Right atrium auricular region (tissue), 2 donors: Measurements from ENCODE around the gene DNMBP. TPM values are rescaled to one million over a fixed set of nuclear protein-coding genes. Genes with fewer than 3 reads are reported as not detected.

Source experiments
- DNase-seq: peaks from one replicate; pipeline ENCODE4 v3.0.0-alpha.2; 2019; ENCODE audit warnings: low spot score
- H3K27ac ChIP-seq, 2 donors: fragments of 200-600 bp; sonication (generic); 1 replicate in 1 of 2; 2 replicates in 1 of 2; pipeline ENCODE4 v1.5.1; 2016 to 2019
- H3K27me3 ChIP-seq, 2 donors: fragments of 200-600 bp; sonication (generic); one replicate each; pipeline versions ENCODE4 v1.5.1 to v1.6.0; 2017 to 2019
- H3K36me3 ChIP-seq: fragments of 200-600 bp; sonication (generic); one replicate; pipeline ENCODE4 v1.5.1; 2016
- H3K4me1 ChIP-seq, 2 donors: fragments of 200-600 bp; sonication (generic); one replicate each; pipeline versions ENCODE4 v1.5.1 to v1.6.0; 2017 to 2019
- H3K4me3 ChIP-seq, 2 donors: fragments of 200-600 bp; sonication (generic); 1 replicate in 1 of 2; 2 replicates in 1 of 2; pipeline ENCODE4 v1.5.1; 2017 to 2019; ENCODE audit warnings: mild to moderate bottlenecking in 1 of 2, moderate library complexity in 1 of 2
- H3K9me3 ChIP-seq, 2 donors: fragments of 200-600 bp; sonication (generic); one replicate each; pipeline ENCODE4 v1.5.1; 2019
- CTCF ChIP-seq, 2 donors: fragments of 200-600 bp; sonication (generic); IDR thresholded peaks; one replicate each; pipeline ENCODE4 v1.5.1; 2019; ENCODE audit warnings: antibody characterized with exemption in 2 of 2
- total RNA-seq, 2 donors: library from RNA; depleted of rRNA; stranded (reverse); fragments of >200 nt; gene quantifications; one replicate each; pipeline ENCODE4 v1.1.0, GENCODE V29; 2016

The DNMBP gene
- total RNA-seq, 2 donors from 2014 or later: 5.8 to 8.2 TPM

DNA sequence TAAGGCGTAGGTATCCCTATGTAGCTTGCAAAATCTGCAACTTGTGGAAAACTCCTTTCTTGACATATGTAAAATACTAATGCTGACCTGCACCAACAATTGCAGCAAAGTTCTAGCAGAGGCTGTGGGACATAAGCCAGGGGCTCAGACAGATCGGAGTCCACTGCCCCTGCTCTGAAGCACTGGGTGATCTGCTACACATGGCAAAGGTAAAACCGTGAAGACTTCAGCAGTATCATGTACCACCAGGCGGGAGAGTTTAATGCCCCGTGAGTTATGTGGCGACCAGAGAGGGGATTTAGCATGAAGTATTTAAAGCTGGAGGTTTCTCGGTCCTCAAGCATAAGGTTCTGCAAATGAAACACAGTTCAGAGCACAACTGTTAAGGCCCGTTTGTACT, 150.9 kb downstream of the DNMBP start:
- no peak for TF ChIP-seq CTCF (IDR thresholded peaks at IDR 0.05)
- Histone ChIP-seq H3K36me3 (no peaks in the 10 kb centered on the region), H3K27me3 (no peaks in the 10 kb centered on the region), H3K27ac (no peak overlapping the region), H3K4me1 (no peaks in the 10 kb centered on the region), H3K4me3 (no peak overlapping the region), H3K9me3 (no peaks in the 10 kb centered on the region)
- DNase-seq: no peak

GRCh38 chr10:99855479-99856071, 154.2 kb downstream of the DNMBP start:
- Histone ChIP-seq H3K9me3 (no peaks in the 10 kb centered on the region), H3K27me3 (no peaks in the 10 kb centered on the region), H3K27ac (no peak overlapping the region), H3K36me3 (no peaks in the 10 kb centered on the region), H3K4me3 (no peak overlapping the region), H3K4me1 (no peaks in the 10 kb centered on the region)
- TF ChIP-seq CTCF (IDR thresholded peaks at IDR 0.05): no peak
- DNase-seq: no peak

DNA sequence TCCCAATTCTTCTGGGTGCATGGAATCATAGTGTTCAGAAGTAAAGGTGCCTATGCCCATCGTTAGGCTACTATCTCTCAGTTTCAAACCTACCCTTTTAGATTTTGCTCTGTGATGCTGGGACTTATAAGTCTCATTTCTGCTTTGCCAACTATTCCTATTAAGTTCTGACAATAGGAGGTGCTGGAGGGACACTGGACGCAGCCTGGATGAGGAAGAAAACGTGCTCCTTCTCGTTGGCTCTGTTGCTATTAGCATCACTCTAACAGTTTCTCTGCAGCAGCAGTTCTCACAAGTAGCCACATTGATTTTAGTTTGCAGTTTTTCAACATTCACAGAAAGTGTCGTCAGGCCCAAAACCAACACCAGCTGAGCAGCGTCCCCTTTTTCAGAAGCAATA, 154.9 kb downstream of the DNMBP start:
- peak; percentile 63 for DNase-seq
- no peak overlapping the region for H3K4me3 ChIP-seq
- no peaks in the 10 kb centered on the region for H3K9me3 ChIP-seq
- H3K27ac ChIP-seq: no peak overlapping the region
- peak in 1 of 2 donors; percentile 59 for TF ChIP-seq CTCF (IDR thresholded peaks at IDR 0.05)
- H3K36me3 ChIP-seq: no peaks in the 10 kb centered on the region
- H3K27me3 ChIP-seq: no peaks in the 10 kb centered on the region
- no peaks in the 10 kb centered on the region for H3K4me1 ChIP-seq

GRCh38 chr10:99853655-99854054, 156.1 kb downstream of the DNMBP start:
- H3K4me3 ChIP-seq: no peak overlapping the region
- no peak for TF ChIP-seq CTCF (IDR thresholded peaks at IDR 0.05)
- no peak overlapping the region for H3K27ac ChIP-seq
- DNase-seq: no peak
- no peaks in the 10 kb centered on the region for H3K27me3 ChIP-seq
- no peaks in the 10 kb centered on the region for H3K9me3 ChIP-seq
- no peaks in the 10 kb centered on the region for H3K4me1 ChIP-seq
- H3K36me3 ChIP-seq: no peaks in the 10 kb centered on the region

GRCh38 chr10:99852481-99853213, 157.1 kb downstream of the DNMBP start:
- TF ChIP-seq CTCF (IDR thresholded peaks at IDR 0.05): no peak
- no peaks in the 10 kb centered on the region for H3K27me3 ChIP-seq
- no peak for DNase-seq
- no peak overlapping the region for H3K27ac ChIP-seq
- H3K4me3 ChIP-seq: no peak overlapping the region
- no peaks in the 10 kb centered on the region for H3K9me3 ChIP-seq
- H3K4me1 ChIP-seq: no peaks in the 10 kb centered on the region
- no peaks in the 10 kb centered on the region for H3K36me3 ChIP-seq
